Fibroblast of mammary gland (primary cell): Measurements from ENCODE around the gene BRINP2.

Experiments used
- DNase-seq: peaks from one replicate; pipeline ENCODE4 v3.0.0-alpha.2; 2010; ENCODE audit warnings: low read depth
- H3K4me3 ChIP-seq: 2 replicates; pipeline ENCODE4 v1.5.1; 2011; ENCODE audit warnings: low read depth, mild to moderate bottlenecking, low read length, moderate library complexity; ENCODE audit not compliant: control insufficient read depth
- CTCF ChIP-seq: conservative IDR thresholded peaks from 2 replicates; pipeline ENCODE4 v1.5.1; 2011; ENCODE audit warnings: low read depth, low read length, inconsistent platforms; ENCODE audit not compliant: control insufficient read depth, insufficient read depth

Gene BRINP2

GRCh38 chr1:177278626-177279390, 108.0 kb downstream of the BRINP2 start:
- TF ChIP-seq CTCF = peak; percentile 8
- peak; percentile 84 for DNase-seq
- H3K4me3 ChIP-seq = no peak overlapping the region

DNA sequence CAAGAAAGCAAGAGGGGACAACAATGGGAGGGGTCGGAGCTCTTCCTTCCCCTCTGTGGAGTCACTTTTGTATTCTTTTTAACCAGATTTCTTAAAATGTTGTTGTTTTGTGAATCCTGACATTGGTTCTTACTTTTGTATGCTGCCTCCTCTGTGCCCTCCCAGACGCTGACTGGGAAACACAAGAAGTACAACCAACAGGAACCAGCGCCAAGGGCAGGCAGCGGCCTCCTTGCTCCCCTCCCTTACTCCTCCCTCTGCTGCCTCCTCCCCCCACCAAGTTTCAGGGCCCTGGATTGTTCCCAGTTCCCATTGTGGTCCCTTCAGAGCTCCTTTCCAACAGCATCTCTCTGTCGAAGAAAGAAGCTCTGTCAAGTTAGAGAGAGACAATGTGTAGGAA, 111.1 kb downstream of the BRINP2 start:
- no peak for TF ChIP-seq CTCF
- no peak overlapping the region for H3K4me3 ChIP-seq
- no peak for DNase-seq

DNA sequence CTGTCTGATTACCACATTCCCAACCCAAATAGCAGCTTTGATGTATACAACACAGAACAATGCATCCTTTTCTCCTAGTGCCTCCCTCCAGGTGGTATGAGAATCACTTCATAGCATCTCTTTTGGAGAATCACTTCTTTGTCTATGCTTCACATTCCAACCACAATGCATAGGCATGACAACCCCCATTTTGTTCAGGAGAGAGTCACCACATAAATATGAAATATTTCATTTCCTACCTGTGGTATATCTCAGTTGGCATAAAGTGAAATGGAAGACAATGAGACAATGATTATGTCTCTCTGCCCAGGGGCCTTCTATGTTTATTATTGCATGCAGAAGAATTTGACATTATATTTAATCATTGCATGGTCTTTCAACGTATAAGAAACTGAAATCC, 112.2 kb downstream of the BRINP2 start:
- no peak for TF ChIP-seq CTCF
- no peak for DNase-seq

DNA sequence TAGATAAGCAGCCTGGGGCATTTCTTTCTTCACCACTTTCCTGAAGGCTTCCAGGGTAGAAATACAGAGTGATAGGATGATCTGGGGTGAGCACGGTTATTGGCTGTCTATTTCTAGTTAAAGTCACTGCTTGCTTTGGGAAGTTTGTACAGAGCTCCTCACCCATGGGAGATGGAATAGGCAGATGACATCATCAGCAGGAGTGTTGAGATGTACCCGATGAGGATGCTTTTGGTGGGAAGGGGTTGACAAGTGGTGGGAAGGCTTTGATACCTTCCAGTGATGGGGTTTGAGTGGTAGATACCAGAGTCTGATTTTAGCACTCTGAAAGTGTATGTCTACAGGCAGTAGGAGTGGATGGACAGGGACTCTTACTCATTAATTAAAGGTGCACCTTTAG, 112.6 kb downstream of the BRINP2 start:
- H3K4me3 ChIP-seq = no peak overlapping the region
- TF ChIP-seq CTCF = no peak
- no peak for DNase-seq

More for the DNA sequence above, 112.2 kb downstream of the BRINP2 start:
- H3K4me3 ChIP-seq = no peak overlapping the region

DNA sequence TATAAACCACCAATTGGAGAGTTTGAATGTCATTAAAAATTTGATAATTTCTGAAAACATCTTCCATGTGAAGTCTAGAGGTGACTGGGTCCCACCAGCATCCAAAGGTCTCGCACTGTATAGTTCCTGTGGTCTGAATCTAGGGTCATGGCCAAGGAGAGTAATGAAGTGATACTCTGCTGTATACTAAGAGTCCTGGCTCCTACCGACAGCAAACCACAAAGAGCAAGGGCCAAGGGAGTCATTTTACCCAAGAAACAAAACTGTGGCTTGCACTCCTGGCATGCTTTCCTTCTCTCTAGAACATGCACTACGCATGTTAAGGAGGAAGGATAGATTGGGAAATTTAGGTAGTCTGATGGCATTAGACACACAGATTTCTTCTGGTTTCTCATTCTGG, 115.6 kb downstream of the BRINP2 start:
- H3K4me3 ChIP-seq = no peak overlapping the region
- TF ChIP-seq CTCF = no peak
- peak; percentile 83 for DNase-seq

- TF ChIP-seq CTCF = no peak
- peak; percentile 17 for DNase-seq
- H3K4me3 ChIP-seq = no peak overlapping the region
Measured at GRCh38 chr1:177287270-177287669, 116.5 kb downstream of the BRINP2 start.
